NCI-H524 treated with DMSO at 0.1 percent for 48 hours (cell line): ENCODE measurements around the gene LARP1.
"Not testable (repeated sequence)": the region's sequence is repeated elsewhere in the genome, so short reads cannot be mapped to it uniquely, and the experiment has no call there.

Experiments used
- DNase-seq: peaks from one replicate; lab custom pipeline; 2025; lab: John Stamatoyannopoulos, UW

LARP1 gene

GRCh38 chr5:154793599-154794524, 38.7 kb downstream of the LARP1 start:
- no peak for DNase-seq

GRCh38 chr5:154794525-154795234, 39.5 kb downstream of the LARP1 start:
- DNase-seq: no peak

GRCh38 chr5:154795235-154795596, 40.0 kb downstream of the LARP1 start:
- DNase-seq: no peak

DNA sequence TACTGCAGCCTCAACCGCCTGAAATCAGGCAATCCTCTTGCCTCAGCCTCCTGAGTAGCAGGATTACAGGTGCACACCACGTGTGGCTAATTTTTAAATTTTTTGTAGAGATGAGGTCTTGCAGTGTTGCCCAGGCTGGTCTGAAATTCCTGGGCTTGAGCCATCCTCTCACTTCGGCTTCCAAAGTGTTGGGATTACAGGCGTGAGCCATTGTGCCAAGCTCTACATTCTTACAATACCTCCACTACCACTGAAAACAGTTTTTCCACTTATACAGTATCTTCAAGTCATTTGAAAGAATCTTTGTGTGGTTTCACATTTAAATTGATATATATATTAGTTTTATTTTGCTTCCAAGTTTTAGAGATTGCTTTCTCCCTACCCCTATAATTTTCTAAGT, 42.6 kb downstream of the LARP1 start:
- DNase-seq: no peak

- DNase-seq: no peak
Observed at GRCh38 chr5:154800582-154800981, 45.4 kb downstream of the LARP1 start.

DNA sequence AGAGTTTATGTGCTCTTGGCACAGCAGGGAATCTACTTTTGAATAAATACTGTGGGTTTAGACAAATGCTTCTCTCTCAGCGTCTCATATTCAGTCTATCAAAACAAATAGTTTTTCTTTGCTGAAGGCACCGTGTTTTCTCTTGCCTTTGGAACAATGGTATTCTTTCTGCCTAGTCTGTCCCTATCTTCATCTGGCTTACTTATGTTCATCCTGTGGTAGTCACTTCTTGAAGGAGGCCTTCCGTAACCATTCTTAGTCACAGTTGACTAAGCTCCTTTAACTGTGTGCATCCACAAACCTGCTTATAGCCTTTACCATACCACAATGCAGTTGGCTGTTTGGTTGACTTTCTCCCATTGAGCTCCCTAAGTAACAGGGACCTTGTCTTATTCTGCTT, 45.9 kb downstream of the LARP1 start:
- no peak for DNase-seq

- DNase-seq: no peak
Observed at GRCh38 chr5:154802050-154802449, 46.9 kb downstream of the LARP1 start.

- no peak for DNase-seq
Observed at GRCh38 chr5:154806176-154806575, 51.0 kb downstream of the LARP1 start.

DNA sequence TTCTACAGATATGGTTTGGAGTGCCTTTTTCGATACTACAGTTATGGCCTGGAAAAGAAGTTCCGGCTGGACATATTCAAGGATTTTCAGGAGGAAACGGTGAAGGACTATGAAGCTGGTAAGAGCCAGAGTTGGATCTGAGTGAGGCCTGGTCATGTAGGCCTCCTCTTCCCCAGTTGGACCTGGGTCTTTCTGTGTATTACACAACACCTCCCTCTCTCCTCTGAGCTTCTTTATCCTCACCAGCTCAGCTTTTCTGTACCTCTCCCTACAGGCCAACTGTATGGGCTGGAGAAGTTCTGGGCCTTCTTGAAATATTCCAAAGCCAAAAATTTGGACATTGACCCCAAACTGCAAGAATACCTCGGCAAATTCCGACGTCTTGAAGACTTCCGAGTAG, 56.1 kb downstream of the LARP1 start:
- no peak for DNase-seq

- DNase-seq: no peak
Observed at GRCh38 chr5:154811653-154812465, 56.7 kb downstream of the LARP1 start.

- DNase-seq: no peak
Observed at GRCh38 chr5:154813158-154813557, 58.0 kb downstream of the LARP1 start.

- DNase-seq: no peak
Observed at GRCh38 chr5:154813736-154814135, 58.6 kb downstream of the LARP1 start.

GRCh38 chr5:154815025-154815424, 59.8 kb downstream of the LARP1 start:
- DNase-seq: no peak

DNA sequence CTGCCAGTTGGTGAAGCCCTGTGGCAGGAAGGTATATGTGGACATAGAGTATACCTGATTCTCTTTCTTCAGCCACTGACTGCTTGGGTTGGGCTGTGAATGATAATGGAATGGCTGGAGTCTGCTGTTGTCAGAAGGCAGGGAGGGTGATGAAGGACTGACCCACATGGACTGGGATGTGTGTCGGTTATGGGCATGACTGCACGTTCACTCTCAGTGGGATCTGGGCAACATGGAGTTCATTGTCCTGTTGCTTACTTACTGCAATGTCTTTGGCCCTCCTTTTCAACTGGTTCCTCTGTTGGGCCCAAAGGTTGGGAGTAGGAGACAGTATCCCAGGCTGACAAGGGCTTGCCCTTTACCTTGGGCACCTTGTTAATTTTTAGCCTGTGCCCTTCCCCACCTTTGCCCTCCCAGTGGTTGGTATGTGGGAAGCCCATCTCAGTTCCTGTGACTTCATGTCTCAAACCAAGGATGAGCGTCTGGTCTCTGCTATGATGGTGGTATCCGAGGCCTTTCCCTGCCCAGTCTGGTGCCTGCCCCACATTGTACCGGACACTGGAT, 60.6 kb downstream of the LARP1 start:
- no peak for DNase-seq

GRCh38 chr5:154816891-154817492, 61.8 kb downstream of the LARP1 start:
- no peak for DNase-seq

DNA sequence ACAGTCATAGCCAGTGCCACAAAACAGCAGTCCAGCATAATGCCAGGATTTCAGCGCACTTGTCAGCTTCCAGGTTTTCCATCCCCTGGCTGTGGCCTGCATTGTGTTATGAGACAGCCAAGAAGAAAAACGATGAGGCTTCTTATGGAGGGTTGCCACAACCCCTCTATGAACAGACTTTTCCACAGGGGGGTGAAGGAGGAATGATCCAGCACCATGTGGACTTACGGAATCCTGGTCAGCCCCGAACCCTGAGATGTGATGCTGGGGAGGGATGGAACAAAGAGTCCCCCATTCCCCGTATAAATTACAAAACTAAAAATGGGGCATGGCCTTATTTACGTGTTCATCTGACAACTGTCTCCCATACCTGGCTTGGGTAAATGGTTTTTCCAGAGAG, 62.6 kb downstream of the LARP1 start:
- no peak for DNase-seq

DNA sequence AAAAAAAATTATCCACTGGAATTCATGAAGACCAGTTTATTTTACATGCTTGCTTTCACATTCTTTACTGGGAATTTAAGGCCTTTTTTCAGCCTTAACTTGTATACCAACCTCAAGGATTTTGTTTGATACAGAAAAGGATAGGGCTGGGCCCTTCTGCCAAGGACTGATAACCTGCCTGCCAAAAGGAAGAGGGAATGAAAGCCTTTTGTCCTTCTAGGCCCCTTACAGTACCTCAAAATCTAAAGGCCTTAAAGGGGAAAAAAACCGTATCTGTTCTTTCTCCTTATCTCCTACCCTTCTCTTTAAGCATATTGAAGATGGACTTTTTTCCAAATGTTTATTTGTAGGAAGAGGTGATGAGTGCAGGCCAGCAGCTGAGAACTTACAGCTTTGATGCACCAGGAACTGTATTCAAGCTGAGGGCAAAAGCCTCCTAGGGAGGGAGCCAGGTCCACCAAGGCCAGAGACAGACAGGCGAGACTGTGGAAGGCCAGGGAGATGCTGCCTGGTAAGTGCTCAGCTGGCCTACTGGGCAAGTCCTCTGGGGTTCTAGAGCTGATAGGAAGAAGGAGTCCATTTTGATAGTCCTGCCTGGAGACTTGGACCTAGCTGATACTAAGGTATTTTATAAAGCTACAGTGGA, 63.4 kb downstream of the LARP1 start:
- DNase-seq: no peak

GRCh38 chr5:154819546-154819945, 64.4 kb downstream of the LARP1 start:
- DNase-seq: no peak

GRCh38 chr5:154820383-154820782, 65.2 kb downstream of the LARP1 start:
- DNase-seq: no peak

DNA sequence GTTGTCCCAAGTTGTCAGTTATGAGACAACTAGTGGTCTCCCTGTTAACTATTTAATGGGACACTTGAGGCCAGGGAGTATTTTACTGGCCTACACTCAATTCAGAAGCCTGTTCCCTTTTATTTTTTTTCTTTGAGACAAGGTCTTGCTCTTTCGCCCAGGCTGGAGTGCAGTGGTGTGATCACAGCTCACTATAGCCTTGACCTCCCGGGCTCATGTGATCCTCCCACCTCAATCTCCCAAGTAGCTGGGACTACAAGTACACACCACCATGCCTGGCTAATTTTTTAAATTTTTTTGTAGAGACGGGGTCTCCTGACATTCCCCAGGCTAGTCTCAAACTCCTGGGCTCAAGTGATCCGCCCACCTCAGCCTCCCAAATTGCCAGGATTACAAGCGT, 67.7 kb downstream of the LARP1 start:
- not testable (repeated sequence) for DNase-seq

GRCh38 chr5:154823605-154824004, 68.4 kb downstream of the LARP1 start:
- DNase-seq: no peak
